ENCODE data around the gene BPHL. TPM values are rescaled to one million over a fixed set of nuclear protein-coding genes. Genes with fewer than 3 reads are reported as not detected.
A peak's percentile ranks its signal among the peaks of the same experiment; 100 is the strongest.

The BPHL gene
- total and polyA plus RNA-seq, 2 experiments from 2014 or later, result 22.8 to 45.5 TPM

DNA sequence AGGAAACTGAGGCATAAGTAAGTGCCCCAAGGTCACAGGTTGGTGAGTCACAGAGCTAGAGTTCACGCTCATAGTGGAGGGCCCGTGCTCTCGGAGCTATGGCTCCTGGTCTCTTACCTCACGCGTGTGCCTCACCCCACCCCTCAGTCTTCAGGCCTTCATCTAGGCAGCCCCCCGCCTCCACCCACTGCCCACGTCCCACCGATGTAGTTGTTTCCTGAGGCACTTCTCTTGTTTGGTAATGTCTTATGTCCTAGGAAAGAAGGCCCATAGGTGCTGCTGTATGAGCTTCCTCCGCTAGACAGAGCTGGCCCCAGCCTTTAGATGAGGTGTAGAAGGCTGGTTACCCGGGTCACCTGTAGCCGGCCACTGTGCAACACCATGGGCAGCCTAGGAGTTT, 45.1 kb upstream of the BPHL start (continued):
- TF ChIP-seq, protein P1, sequence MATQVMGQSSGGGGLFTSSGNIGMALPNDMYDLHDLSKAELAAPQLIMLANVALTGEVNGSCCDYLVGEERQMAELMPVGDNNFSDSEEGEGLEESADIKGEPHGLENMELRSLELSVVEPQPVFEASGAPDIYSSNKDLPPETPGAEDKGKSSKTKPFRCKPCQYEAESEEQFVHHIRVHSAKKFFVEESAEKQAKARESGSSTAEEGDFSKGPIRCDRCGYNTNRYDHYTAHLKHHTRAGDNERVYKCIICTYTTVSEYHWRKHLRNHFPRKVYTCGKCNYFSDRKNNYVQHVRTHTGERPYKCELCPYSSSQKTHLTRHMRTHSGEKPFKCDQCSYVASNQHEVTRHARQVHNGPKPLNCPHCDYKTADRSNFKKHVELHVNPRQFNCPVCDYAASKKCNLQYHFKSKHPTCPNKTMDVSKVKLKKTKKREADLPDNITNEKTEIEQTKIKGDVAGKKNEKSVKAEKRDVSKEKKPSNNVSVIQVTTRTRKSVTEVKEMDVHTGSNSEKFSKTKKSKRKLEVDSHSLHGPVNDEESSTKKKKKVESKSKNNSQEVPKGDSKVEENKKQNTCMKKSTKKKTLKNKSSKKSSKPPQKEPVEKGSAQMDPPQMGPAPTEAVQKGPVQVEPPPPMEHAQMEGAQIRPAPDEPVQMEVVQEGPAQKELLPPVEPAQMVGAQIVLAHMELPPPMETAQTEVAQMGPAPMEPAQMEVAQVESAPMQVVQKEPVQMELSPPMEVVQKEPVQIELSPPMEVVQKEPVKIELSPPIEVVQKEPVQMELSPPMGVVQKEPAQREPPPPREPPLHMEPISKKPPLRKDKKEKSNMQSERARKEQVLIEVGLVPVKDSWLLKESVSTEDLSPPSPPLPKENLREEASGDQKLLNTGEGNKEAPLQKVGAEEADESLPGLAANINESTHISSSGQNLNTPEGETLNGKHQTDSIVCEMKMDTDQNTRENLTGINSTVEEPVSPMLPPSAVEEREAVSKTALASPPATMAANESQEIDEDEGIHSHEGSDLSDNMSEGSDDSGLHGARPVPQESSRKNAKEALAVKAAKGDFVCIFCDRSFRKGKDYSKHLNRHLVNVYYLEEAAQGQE (IDR thresholded peaks at IDR 0.05; ENCODE audit: unreplicated experiment), result no peak
- no peak for TF ChIP-seq STAT1 (IDR thresholded peaks at IDR 0.05; ENCODE audit: unreplicated experiment)

DNA sequence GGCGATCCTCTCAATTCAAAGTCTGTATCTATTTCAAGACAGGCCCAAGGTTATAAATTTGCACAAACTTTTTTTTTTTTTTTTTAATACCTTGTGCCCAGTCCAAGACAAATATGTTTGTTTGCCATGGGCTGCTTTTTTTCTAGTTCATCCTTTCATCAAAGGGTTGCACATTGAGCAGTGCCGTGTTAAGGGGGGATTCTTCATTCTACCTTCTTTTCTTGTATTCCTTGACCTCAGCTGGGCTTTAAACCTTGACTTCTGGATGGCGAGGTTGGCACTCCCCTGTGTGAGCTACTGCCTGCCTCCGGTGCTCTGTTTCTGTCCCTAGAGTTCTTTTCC, 42.8 kb upstream of the BPHL start:
- H3K27ac Mint-ChIP-seq, result peak overlapping the region; percentile 95
- ATAC-seq (peak; percentile 35), DNase-seq (ENCODE audit: low spot score) (peak; percentile 24)
- peaks cover 50% of the 10 kb centered on the region for H3K79me2 ChIP-seq (replicated peaks; ENCODE audit: insufficient read depth)
- H3K4me3 Mint-ChIP-seq, result peak overlapping the region; percentile 38; the same call in 2 of the 3 replicates
- no peak overlapping the region for H3K4me3 ChIP-seq
- peaks cover 5% of the 10 kb centered on the region for H3F3A ChIP-seq (replicated peaks; ENCODE audit: low read depth)
- H4K20me1 ChIP-seq (replicated peaks; ENCODE audit: insufficient read depth), result no peaks in the 10 kb centered on the region
- H3K4me2 ChIP-seq, result peak overlapping the region; percentile 3
- H3K27ac ChIP-seq (ENCODE audit: low read depth), result peak overlapping the region; percentile 94
- H3K36me3 Mint-ChIP-seq (ENCODE audit: low read depth), result peaks cover 61% of the 10 kb centered on the region
- TF ChIP-seq POLR2AphosphoS5 (IDR thresholded peaks at IDR 0.05; ENCODE audit: low read depth), result no peak
- H2AFZ ChIP-seq, result no peak overlapping the region
- peaks cover 29% of the 10 kb centered on the region for H3K4me1 ChIP-seq (ENCODE audit: insufficient read depth)
- peaks cover 17% of the 10 kb centered on the region for H3K36me3 ChIP-seq (ENCODE audit: insufficient read depth)
- no peaks in the 10 kb centered on the region for H3K27me3 ChIP-seq (ENCODE audit: insufficient read depth)
- peaks cover 51% of the 10 kb centered on the region for H3K4me1 Mint-ChIP-seq
- peaks cover 15% of the 10 kb centered on the region for H3K27me3 Mint-ChIP-seq (ENCODE audit: insufficient read depth, low read depth, poor library complexity)
- H3K9me3 Mint-ChIP-seq, result peaks cover 2% of the 10 kb centered on the region; the same call in 2 of the 3 replicates
- no peaks in the 10 kb centered on the region for H3K9me2 ChIP-seq (ENCODE audit: insufficient read depth)

DNA sequence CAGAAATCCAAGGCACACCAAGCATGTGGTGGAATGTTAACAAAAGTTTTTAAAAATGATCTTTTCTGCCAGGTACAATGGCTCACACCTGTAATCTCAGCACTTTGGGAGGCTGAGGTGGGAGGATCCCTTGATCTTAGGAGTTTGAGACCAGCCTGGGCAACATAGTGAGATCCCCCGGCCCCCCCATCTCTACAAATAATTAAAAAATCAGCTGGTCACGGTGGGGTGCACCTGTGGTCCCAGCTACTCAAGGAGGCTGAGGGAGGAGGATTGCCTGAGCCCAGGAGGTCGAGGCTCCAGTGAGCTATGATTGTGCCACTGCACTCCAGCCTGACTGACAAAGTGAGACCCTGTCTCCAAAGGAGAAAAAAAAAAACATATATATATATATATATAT, 42.2 kb upstream of the BPHL start:
- ATAC-seq (no peak), DNase-seq (ENCODE audit: low spot score) (no peak)
- H3K36me3 ChIP-seq (ENCODE audit: insufficient read depth), result peaks cover 23% of the 10 kb centered on the region
- Mint-ChIP-seq H3K4me3 (no peak overlapping the region), H3K9me3 (peaks cover 2% of the 10 kb centered on the region; the same call in 2 of the 3 replicates), H3K27ac (no peak overlapping the region; the same call in 1 of the 2 replicates), H3K4me1 (peaks cover 47% of the 10 kb centered on the region), H3K36me3 (ENCODE audit: low read depth) (peaks cover 64% of the 10 kb centered on the region), H3K27me3 (ENCODE audit: insufficient read depth, low read depth, poor library complexity) (peaks cover 14% of the 10 kb centered on the region)
- H3K27ac ChIP-seq (ENCODE audit: low read depth), result peak overlapping the region; percentile 94
- no peaks in the 10 kb centered on the region for H3K27me3 ChIP-seq (ENCODE audit: insufficient read depth)
- H3K4me1 ChIP-seq (ENCODE audit: insufficient read depth), result peaks cover 24% of the 10 kb centered on the region
- H3K4me3 ChIP-seq, result no peak overlapping the region
- H4K20me1 ChIP-seq (replicated peaks; ENCODE audit: insufficient read depth), result no peaks in the 10 kb centered on the region
- H3K79me2 ChIP-seq (replicated peaks; ENCODE audit: insufficient read depth), result peaks cover 44% of the 10 kb centered on the region
- H2AFZ ChIP-seq, result no peak overlapping the region
- TF ChIP-seq NANOG (IDR thresholded peaks at IDR 0.05; ENCODE audit: borderline replicate concordance) (no peak), EZH2 (IDR thresholded peaks at IDR 0.05; ENCODE audit: low read depth, unreplicated experiment) (no peak), POLR2AphosphoS5 (IDR thresholded peaks at IDR 0.05; ENCODE audit: low read depth) (no peak), EZH2phosphoT487 (IDR thresholded peaks at IDR 0.05; ENCODE audit: unreplicated experiment) (no peak)
- TF ChIP-seq, protein P2, sequence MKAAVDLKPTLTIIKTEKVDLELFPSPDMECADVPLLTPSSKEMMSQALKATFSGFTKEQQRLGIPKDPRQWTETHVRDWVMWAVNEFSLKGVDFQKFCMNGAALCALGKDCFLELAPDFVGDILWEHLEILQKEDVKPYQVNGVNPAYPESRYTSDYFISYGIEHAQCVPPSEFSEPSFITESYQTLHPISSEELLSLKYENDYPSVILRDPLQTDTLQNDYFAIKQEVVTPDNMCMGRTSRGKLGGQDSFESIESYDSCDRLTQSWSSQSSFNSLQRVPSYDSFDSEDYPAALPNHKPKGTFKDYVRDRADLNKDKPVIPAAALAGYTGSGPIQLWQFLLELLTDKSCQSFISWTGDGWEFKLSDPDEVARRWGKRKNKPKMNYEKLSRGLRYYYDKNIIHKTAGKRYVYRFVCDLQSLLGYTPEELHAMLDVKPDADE (IDR thresholded peaks at IDR 0.05), result no peak
- TF ChIP-seq, protein P3, sequence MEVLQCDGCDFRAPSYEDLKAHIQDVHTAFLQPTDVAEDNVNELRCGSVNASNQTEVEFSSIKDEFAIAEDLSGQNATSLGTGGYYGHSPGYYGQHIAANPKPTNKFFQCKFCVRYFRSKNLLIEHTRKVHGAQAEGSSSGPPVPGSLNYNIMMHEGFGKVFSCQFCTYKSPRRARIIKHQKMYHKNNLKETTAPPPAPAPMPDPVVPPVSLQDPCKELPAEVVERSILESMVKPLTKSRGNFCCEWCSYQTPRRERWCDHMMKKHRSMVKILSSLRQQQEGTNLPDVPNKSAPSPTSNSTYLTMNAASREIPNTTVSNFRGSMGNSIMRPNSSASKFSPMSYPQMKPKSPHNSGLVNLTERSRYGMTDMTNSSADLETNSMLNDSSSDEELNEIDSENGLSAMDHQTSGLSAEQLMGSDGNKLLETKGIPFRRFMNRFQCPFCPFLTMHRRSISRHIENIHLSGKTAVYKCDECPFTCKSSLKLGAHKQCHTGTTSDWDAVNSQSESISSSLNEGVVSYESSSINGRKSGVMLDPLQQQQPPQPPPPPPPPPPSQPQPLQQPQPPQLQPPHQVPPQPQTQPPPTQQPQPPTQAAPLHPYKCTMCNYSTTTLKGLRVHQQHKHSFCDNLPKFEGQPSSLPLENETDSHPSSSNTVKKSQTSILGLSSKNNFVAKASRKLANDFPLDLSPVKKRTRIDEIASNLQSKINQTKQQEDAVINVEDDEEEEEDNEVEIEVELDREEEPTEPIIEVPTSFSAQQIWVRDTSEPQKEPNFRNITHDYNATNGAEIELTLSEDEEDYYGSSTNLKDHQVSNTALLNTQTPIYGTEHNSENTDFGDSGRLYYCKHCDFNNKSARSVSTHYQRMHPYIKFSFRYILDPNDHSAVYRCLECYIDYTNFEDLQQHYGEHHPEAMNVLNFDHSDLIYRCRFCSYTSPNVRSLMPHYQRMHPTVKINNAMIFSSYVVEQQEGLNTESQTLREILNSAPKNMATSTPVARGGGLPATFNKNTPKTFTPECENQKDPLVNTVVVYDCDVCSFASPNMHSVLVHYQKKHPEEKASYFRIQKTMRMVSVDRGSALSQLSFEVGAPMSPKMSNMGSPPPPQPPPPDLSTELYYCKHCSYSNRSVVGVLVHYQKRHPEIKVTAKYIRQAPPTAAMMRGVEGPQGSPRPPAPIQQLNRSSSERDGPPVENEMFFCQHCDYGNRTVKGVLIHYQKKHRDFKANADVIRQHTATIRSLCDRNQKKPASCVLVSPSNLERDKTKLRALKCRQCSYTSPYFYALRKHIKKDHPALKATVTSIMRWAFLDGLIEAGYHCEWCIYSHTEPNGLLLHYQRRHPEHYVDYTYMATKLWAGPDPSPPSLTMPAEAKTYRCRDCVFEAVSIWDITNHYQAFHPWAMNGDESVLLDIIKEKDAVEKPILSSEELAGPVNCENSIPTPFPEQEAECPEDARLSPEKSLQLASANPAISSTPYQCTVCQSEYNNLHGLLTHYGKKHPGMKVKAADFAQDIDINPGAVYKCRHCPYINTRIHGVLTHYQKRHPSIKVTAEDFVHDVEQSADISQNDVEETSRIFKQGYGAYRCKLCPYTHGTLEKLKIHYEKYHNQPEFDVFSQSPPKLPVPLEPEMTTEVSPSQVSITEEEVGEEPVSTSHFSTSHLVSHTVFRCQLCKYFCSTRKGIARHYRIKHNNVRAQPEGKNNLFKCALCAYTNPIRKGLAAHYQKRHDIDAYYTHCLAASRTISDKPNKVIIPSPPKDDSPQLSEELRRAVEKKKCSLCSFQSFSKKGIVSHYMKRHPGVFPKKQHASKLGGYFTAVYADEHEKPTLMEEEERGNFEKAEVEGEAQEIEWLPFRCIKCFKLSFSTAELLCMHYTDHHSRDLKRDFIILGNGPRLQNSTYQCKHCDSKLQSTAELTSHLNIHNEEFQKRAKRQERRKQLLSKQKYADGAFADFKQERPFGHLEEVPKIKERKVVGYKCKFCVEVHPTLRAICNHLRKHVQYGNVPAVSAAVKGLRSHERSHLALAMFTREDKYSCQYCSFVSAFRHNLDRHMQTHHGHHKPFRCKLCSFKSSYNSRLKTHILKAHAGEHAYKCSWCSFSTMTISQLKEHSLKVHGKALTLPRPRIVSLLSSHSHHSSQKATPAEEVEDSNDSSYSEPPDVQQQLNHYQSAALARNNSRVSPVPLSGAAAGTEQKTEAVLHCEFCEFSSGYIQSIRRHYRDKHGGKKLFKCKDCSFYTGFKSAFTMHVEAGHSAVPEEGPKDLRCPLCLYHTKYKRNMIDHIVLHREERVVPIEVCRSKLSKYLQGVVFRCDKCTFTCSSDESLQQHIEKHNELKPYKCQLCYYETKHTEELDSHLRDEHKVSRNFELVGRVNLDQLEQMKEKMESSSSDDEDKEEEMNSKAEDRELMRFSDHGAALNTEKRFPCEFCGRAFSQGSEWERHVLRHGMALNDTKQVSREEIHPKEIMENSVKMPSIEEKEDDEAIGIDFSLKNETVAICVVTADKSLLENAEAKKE (CRISPR knock-in tag; IDR thresholded peaks at IDR 0.05), result no peak
- H3K9me2 ChIP-seq (ENCODE audit: insufficient read depth), result no peaks in the 10 kb centered on the region
- peaks cover 5% of the 10 kb centered on the region for H3F3A ChIP-seq (replicated peaks; ENCODE audit: low read depth)
- H3K4me2 ChIP-seq, result peak overlapping the region; percentile 3
